ENCODE measurements around the gene SLC25A22. TPM values are rescaled to one million over a fixed set of nuclear protein-coding genes. Genes with fewer than 3 reads are reported as not detected.

The SLC25A22 gene
- total and polyA plus RNA-seq, 10 of the 15 experiments (the other 5 are each of a cell fraction or from before 2014, with no cell fraction given) = 0.27 to 27.0 (median 8.2) TPM

DNA sequence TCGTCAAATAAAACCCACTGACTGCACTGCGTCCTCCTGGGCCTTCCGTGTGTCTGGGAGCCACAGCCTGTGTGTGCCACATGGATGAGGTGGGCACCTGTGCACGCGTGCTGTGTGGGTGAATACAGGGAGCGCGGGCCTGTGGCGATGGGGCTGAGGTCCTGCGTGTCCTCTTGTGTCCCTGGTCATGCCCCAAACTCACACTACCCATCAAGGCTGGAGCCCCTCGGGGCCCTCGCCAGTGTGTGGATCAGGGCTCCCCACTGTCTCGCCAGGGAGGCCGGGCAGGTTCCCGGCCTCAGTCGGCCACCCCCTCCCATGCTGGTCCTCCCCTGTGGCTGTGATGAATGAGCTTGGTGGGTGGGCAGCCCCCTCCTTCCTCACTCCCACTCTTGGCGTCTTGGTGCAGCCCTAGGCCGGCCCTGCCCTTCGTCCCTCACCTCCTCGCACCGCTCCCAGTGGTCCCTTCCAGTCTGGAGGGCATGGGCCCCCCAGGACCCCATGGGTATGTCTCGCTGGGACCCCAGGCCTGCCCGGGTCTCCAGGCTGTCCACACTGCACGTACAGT is 34.0 kb upstream of the SLC25A22 start:
- DNase-seq (ENCODE audit: low read depth, low spot score) = no peak
- Histone ChIP-seq H3K36me3 (ENCODE audit: control insufficient read depth in 2 of 2, insufficient read depth in 2 of 2, low read length in 1 of 2) (no peaks in the 10 kb centered on the region; a peak in 2 of 4 replicates), H3K4me2 (ENCODE audit: control insufficient read depth, insufficient read depth) (peak overlapping the region; percentile 82), H3K79me2 (ENCODE audit: control insufficient read depth, insufficient read depth, low read length) (no peaks in the 10 kb centered on the region), H3K9ac (ENCODE audit: control insufficient read depth, insufficient read depth, low read length) (no peak overlapping the region; the same call in 1 of the 2 replicates), H3K9me3 (replicated peaks; ENCODE audit: control insufficient read depth, insufficient read depth, low read length) (no peaks in the 10 kb centered on the region), H3K27ac (ENCODE audit: control insufficient read depth, insufficient read depth) (no peak overlapping the region), H2AFZ (ENCODE audit: control insufficient read depth, low read depth, low read length) (no peak overlapping the region), H3K4me1 (ENCODE audit: control insufficient read depth, insufficient read depth, low read length) (peaks cover 42% of the 10 kb centered on the region), H3K4me3 (0 out of 2 replicates have a peak overlapping the region, but pooled peaks have one; percentile 44), H4K20me1 (ENCODE audit: control insufficient read depth, insufficient read depth) (no peaks in the 10 kb centered on the region), H3K27me3 (replicated peaks in 1 of 2; ENCODE audit: control insufficient read depth in 2 of 2, insufficient read depth in 2 of 2, low read length in 1 of 2) (no peaks in the 10 kb centered on the region; a peak in 3 of 4 replicates)
- FAIRE-seq = no peak
- no peak for ATAC-seq
- POLR2A ChIA-PET = interaction anchor here (1.1 to 5.2 kb wide), 3 partner anchors 13 to 24 kb away, joined by 5 to 33 read pairs (median 5); partner anchors contain the start of gene PNPLA2
- SMC1A ChIA-PET (ENCODE audit: uncharacterized antibody, unreplicated experiment) = no interaction called here
- no TSS peak for BruUV-seq (replicated peaks)
- RAD21 ChIA-PET (ENCODE audit: unreplicated experiment) = interaction anchor here (1.0 to 1.2 kb wide), 3 partner anchors 11 to 15 kb away, joined by 3 to 9 read pairs (median 3); partner anchors contain the start of gene TSPAN4
- no peak for TF ChIP-seq CBFB (IDR thresholded peaks at IDR 0.05; ENCODE audit: low read depth)
- no peak for TF ChIP-seq CREM (IDR thresholded peaks at IDR 0.05; ENCODE audit: low read depth)
- TF ChIP-seq FOXK2 (IDR thresholded peaks at IDR 0.05) = no peak
- TF ChIP-seq NFIC (IDR thresholded peaks at IDR 0.05; ENCODE audit: low read depth, low read length) = no peak
- TF ChIP-seq CEBPB (IDR thresholded peaks at IDR 0.05; ENCODE audit: borderline replicate concordance in 1 of 2, low read depth in 2 of 2, low read length in 2 of 2) = no peak
- TF ChIP-seq HDAC2 (IDR thresholded peaks at IDR 0.05) = no peak
- no peak for TF ChIP-seq SIN3A (IDR thresholded peaks at IDR 0.05; ENCODE audit: low read depth, low read length)
- no peak for TF ChIP-seq MTA3 (IDR thresholded peaks at IDR 0.05; ENCODE audit: borderline replicate concordance, low read length)
- no peak for TF ChIP-seq GATAD2B (conservative IDR thresholded peaks at IDR 0.05; ENCODE audit: low read depth)
- no peak for TF ChIP-seq RUNX3 (IDR thresholded peaks at IDR 0.05; ENCODE audit: low read length)
- no peak for TF ChIP-seq NFYB (IDR thresholded peaks at IDR 0.05; ENCODE audit: insufficient read depth, low read depth, low read length)
- no peak for TF ChIP-seq BCL11A (IDR thresholded peaks at IDR 0.05; ENCODE audit: low read depth, low read length)
- in situ Hi-C loops (cut with MboI) (no loop called here), intact Hi-C loops (cut with micrococcal nuclease; ENCODE audit: unreplicated experiment) (no loop called here)
- CTCF ChIA-PET = no interaction called here
- WGBS (ENCODE audit: insufficient coverage, insufficient replicate concordance, low lambda C conversion rate, missing lambda C conversion rate) = 64% methylated on average over 23 of the region's 23 CpGs
